Parathyroid adenoma (tissue), 2 donors: ENCODE measurements around the gene CCR5.

Source experiments
- H2AFZ ChIP-seq: fragments of 300-600 bp; sonication (generic); one replicate; pipeline ENCODE4 v1.7.0; 2017; ENCODE audit warnings: antibody characterized with exemption, mild to moderate bottlenecking
- H3K27ac ChIP-seq: fragments of 300-600 bp; sonication (generic); one replicate; pipeline ENCODE4 v1.7.0; 2017
- H3K27me3 ChIP-seq: fragments of 300-600 bp; sonication (generic); one replicate; pipeline ENCODE4 v1.7.0; 2017; ENCODE audit warnings: low read length; ENCODE audit not compliant: control insufficient read depth, insufficient read depth
- H3K36me3 ChIP-seq: fragments of 300-600 bp; sonication (generic); one replicate; pipeline ENCODE4 v1.7.0; 2017; ENCODE audit warnings: low read length; ENCODE audit not compliant: control insufficient read depth, insufficient read depth
- H3K4me1 ChIP-seq: fragments of 300-600 bp; sonication (generic); one replicate; pipeline ENCODE4 v1.7.0; 2017; ENCODE audit warnings: control low read depth
- H3K4me2 ChIP-seq: fragments of 300-600 bp; sonication (generic); one replicate; pipeline ENCODE4 v1.7.0; 2017; ENCODE audit warnings: low read length
- H3K4me3 ChIP-seq: fragments of 300-600 bp; sonication (generic); one replicate; pipeline ENCODE4 v1.7.0; 2017; ENCODE audit warnings: low read depth, low read length
- H3K79me2 ChIP-seq: fragments of 300-600 bp; sonication (generic); one replicate; pipeline ENCODE4 v1.7.0; 2017; ENCODE audit warnings: control low read depth
- H3K9ac ChIP-seq: fragments of 300-600 bp; sonication (generic); one replicate; pipeline ENCODE4 v1.7.0; 2017; ENCODE audit warnings: mild to moderate bottlenecking
- H3K9me3 ChIP-seq: fragments of 300-600 bp; sonication (generic); one replicate; pipeline ENCODE4 v1.7.0; 2017; ENCODE audit warnings: low read length; ENCODE audit not compliant: control insufficient read depth
- CTCF ChIP-seq: fragments of 300-600 bp; sonication (generic); IDR thresholded peaks from one replicate; pipeline ENCODE4 v1.7.0; 2017; ENCODE audit warnings: antibody characterized with exemption, mild to moderate bottlenecking
- donor health status: primary hyperparathyroidism.

The CCR5 gene

GRCh38 chr3:46393011-46393410 lies 22.3 kb downstream of the CCR5 start:
- no peaks in the 10 kb centered on the region for H3K27me3 ChIP-seq
- no peak overlapping the region for H2AFZ ChIP-seq
- H3K79me2 ChIP-seq = no peaks in the 10 kb centered on the region
- H3K4me2 ChIP-seq = no peak overlapping the region
- no peak overlapping the region for H3K9ac ChIP-seq
- no peaks in the 10 kb centered on the region for H3K36me3 ChIP-seq
- no peaks in the 10 kb centered on the region for H3K4me1 ChIP-seq
- H3K9me3 ChIP-seq = no peaks in the 10 kb centered on the region
- no peak for TF ChIP-seq CTCF
- no peak overlapping the region for H3K27ac ChIP-seq
- H3K4me3 ChIP-seq = no peak overlapping the region

- H3K4me1 ChIP-seq = no peaks in the 10 kb centered on the region
Measured at GRCh38 chr3:46393554-46394434, 23.0 kb downstream of the CCR5 start.

GRCh38 chr3:46395210-46395661 lies 24.5 kb downstream of the CCR5 start:
- H3K4me3 ChIP-seq = no peak overlapping the region
- no peak overlapping the region for H3K4me2 ChIP-seq
- no peaks in the 10 kb centered on the region for H3K27me3 ChIP-seq
- H3K4me1 ChIP-seq = no peaks in the 10 kb centered on the region
- no peak for TF ChIP-seq CTCF
- H3K9me3 ChIP-seq = no peaks in the 10 kb centered on the region
- H3K27ac ChIP-seq = no peak overlapping the region
- no peak overlapping the region for H2AFZ ChIP-seq
- H3K79me2 ChIP-seq = no peaks in the 10 kb centered on the region
- no peaks in the 10 kb centered on the region for H3K36me3 ChIP-seq
- no peak overlapping the region for H3K9ac ChIP-seq

More at GRCh38 chr3:46393554-46394434, 23.0 kb downstream of the CCR5 start:
- Histone ChIP-seq H3K27me3 (no peaks in the 10 kb centered on the region), H3K79me2 (no peaks in the 10 kb centered on the region), H3K9me3 (no peaks in the 10 kb centered on the region), H3K27ac (no peak overlapping the region), H3K4me2 (no peak overlapping the region), H2AFZ (no peak overlapping the region), H3K36me3 (no peaks in the 10 kb centered on the region), H3K4me3 (no peak overlapping the region), H3K9ac (no peak overlapping the region)
- TF ChIP-seq CTCF = no peak

- H3K4me2 ChIP-seq = no peak overlapping the region
- no peaks in the 10 kb centered on the region for H3K4me1 ChIP-seq
- no peaks in the 10 kb centered on the region for H3K9me3 ChIP-seq
- H3K9ac ChIP-seq = no peak overlapping the region
- no peaks in the 10 kb centered on the region for H3K27me3 ChIP-seq
- no peak for TF ChIP-seq CTCF
- no peak overlapping the region for H3K4me3 ChIP-seq
- H3K27ac ChIP-seq = no peak overlapping the region
- no peaks in the 10 kb centered on the region for H3K79me2 ChIP-seq
- H3K36me3 ChIP-seq = no peaks in the 10 kb centered on the region
- H2AFZ ChIP-seq = no peak overlapping the region
Measured at GRCh38 chr3:46395766-46396530, 25.2 kb downstream of the CCR5 start.
